Nucleus accumbens (tissue), 56 donors: ENCODE data around the gene SZT2.

Source experiments
- DNase-seq, 56 donors: peaks; one replicate each; lab custom pipeline; 2025; lab: John Stamatoyannopoulos, UW

The SZT2 gene

GRCh38 chr1:43420874-43421273 is 31.2 kb downstream of the SZT2 start:
- no peak for DNase-seq

DNA sequence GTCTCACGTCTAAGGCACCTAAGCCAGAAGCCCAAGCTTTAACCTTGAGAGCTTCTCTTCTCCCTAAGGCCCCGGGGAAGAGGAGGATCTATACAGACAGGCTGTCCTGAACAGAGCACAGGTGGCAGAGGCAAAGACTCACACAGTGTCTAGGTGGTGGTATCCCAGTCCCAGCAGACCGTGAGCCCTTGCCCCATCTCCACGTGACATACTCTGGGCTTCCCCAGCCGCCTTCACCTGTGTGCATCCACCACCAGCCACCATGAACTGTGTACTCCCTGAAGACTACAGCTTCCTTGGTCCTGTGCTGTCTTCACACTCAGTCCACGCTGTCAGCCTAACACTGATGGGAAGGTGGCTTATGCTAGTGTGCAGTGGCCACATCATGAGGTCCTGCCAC is 31.7 kb downstream of the SZT2 start:
- no peak for DNase-seq

- DNase-seq = no peak
Observed at GRCh38 chr1:43421976-43422750, 32.5 kb downstream of the SZT2 start.

- no peak for DNase-seq
Observed at GRCh38 chr1:43422995-43423671, 33.4 kb downstream of the SZT2 start.

DNA sequence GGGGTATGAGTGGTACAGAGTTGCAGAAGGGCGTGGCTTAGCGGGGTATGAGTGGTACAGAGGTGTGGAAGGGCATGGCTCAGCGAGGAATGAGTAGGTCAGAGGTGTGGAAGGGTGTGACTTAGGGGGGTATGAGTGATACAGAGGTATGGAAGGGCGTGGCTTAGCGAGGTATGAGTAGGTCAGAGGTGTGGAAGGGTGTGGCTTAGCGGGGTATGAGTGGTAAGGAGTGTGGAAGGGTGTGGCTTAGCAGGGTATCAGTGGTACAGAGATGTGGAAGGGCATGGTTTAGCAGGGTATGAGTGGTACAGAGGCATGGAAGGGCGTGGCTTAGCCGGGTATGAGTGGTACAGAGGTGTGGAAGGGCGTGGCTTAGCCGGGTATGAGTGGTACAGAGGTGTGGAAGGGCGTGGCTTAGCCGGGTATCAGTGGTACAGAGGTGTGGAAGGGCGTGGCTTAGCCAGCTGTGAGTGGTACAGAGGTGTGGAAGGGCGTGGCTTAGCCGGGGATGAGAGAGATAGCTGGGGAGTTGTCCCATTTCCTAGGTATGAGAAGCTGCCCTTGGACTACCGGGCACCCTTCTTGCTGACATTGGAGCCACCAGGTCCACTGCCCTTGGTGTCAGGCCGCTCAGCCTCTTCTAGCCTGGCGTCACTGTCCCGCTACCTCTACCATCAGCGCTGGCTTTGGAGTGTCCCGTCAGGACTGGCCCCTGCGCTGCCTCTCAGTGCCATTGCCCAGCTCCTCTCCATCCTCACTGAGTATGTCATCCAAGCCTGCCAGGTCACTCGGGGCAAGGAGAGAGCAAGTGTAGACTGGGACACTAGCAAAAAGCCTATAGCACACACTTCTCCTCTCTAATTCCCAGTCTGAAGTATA is 34.2 kb downstream of the SZT2 start:
- no peak for DNase-seq

DNA sequence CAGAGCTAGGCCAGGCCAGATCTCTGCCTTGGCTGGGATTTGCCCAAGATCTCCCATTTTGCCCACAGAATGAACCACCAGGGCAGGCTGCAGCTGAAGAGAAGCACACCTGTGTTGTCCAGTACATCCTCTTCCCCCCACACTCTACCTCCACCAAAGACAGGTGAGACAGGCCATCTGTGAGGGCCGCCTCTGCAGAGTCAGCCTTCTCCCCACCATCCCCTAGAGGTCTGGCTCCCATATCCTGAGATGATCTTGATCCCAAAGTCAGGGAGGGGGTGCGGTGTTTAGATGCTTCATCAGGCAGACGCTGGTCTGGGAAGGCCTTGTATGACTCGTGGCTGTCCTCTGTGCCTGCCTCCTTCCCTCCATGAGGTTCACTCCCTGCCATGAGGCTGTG is 35.3 kb downstream of the SZT2 start:
- DNase-seq = no peak

GRCh38 chr1:43426221-43426620 is 36.5 kb downstream of the SZT2 start:
- no peak for DNase-seq

GRCh38 chr1:43427524-43427923 is 37.8 kb downstream of the SZT2 start:
- no peak for DNase-seq

DNA sequence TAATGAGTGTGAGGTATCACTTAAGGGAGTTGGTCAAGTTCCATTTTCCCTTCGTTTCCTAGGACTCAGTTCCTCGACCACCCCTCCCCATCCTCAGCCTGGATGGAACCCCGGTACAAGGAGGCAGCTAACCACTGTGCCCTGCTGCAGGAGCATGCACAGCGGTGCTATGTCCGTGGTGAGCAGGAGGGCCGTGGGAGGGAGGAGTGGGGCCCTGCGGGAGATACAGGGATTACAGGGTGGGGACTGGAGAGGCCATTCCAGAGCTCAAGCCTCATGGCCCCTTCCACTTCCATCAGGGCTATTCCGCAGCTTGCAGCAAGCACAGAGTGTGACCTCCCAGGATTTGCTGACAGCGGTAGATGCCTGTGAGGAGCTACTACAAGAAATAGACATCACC is 38.2 kb downstream of the SZT2 start:
- no peak for DNase-seq

DNA sequence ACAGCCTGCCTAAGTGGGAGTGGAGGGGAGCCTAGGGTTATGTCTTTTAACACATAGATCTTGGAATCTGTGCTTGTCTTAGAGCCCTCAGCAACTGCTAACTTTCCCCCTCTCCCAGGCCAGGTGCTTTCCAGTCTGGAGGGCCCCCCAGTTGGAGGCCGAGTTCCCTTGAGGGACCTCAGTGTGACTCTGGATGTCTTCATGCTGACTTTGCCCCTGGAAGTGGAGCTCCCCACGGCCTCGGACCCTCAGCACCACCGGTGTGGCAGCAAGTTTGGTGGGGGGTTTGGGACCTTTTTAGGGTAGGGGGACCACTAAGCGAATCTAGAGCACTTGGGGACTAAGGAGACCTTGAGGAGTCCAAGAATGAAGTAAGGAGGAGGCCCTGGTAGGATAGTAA is 41.1 kb downstream of the SZT2 start:
- DNase-seq = no peak

DNA sequence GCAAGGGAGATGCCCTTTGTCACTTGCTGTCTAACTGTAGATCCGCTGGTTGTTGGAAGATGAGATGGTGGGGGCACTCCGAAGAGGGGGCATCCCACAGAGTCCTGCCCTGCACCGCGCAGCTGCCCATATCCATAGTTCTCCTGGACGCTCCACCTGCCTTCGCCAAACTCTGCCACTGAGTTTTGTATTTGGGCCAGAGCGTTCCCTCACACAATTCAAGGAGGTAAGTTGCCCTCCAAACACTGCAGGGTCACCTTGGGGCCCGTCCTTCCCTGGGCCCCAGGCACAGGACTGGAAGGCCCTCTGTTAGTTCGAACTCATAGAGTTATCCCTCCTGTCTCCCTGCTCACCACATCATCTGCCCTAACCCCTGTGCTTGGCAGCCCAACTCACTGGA is 42.0 kb downstream of the SZT2 start:
- DNase-seq = no peak

- DNase-seq = no peak
Observed at GRCh38 chr1:43432171-43432860, 42.6 kb downstream of the SZT2 start.

DNA sequence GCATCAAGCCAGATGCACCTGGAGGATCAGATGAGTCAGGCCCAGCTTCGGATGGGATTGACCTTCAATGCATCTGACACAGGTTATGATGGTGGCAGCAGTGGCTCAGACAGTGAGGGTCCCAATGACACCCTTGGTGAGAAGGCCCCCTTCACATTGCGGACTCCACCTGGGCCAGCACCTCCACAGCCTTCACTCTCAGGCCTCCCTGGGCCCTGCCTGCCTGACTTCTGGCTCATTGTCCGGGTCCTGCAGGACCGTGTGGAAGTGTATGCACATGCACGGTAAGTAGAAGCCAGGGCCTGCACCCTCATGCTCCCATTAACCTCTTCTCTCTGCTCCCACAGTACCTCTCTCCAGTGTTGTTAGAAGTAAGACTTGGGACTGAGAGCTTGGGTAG is 43.2 kb downstream of the SZT2 start:
- no peak for DNase-seq

- no peak for DNase-seq
Observed at GRCh38 chr1:43434256-43434655, 44.6 kb downstream of the SZT2 start.

GRCh38 chr1:43435146-43436145 is 45.7 kb downstream of the SZT2 start:
- DNase-seq = no peak

DNA sequence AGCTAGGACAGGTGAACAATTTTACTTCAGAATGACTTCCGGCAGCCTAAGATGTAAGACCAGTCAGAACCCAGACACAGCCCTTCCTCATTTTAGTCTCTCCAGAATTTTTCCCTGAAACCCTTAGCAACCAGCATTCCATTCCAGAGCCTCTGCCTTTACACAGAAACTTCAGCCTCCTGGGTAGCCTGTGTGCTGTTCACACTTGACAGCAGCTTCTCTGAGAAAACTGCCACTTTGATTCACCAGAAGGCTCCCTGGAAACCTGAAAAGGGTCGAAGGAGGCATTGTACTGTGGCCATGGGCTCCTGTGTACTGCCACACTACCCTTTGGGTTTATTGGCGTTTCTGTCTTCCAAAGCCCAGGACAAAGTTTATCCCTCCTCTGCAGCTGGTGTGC is 46.7 kb downstream of the SZT2 start:
- no peak for DNase-seq

- DNase-seq = no peak
Observed at GRCh38 chr1:43437031-43437973, 47.6 kb downstream of the SZT2 start.

DNA sequence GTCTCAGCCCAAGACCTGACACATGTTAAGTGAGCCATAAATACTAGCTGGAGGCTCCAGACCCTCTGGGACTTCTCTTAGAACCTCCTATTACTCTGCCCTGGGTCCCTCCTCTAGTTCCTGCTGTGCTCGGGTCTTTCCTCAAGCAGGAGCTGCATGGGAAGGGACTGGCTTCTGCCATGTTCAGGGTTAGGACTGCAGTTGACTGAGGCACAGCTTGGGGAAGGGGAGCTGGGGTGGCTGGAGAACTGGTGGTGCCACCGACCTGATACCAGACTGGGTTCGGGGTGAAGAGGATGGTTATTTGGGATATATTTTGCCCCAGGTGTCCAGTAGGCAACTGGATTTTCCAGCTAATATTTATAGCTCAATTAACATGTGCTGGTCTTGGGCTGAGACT is 48.3 kb downstream of the SZT2 start:
- no peak for DNase-seq
